GM18507 (cell line): ENCODE data around the gene GPR55.

Experiments
- DNase-seq: peaks from one replicate; pipeline ENCODE4 v3.0.0; 2011; ENCODE audit warnings: low read depth; ENCODE audit not compliant: insufficient read length; ENCODE audit errors: extremely low spot score
- FAIRE-seq: peaks from 2 replicates; lab custom pipeline; 2011; peaks lifted over from hg19 to GRCh38; lab: Jason Lieb, UNC

GPR55 gene

GRCh38 chr2:230952226-230952956 is 27.3 kb upstream of the GPR55 start:
- DNase-seq (no peak), FAIRE-seq (no peak)

GRCh38 chr2:230951396-230951795 is 26.4 kb upstream of the GPR55 start:
- FAIRE-seq (no peak), DNase-seq (no peak)

GRCh38 chr2:230950874-230951339 is 25.9 kb upstream of the GPR55 start:
- no peak for FAIRE-seq

GRCh38 chr2:230949966-230950873 is 25.2 kb upstream of the GPR55 start:
- FAIRE-seq = peak; percentile 98
- no peak for DNase-seq

More at GRCh38 chr2:230950874-230951339, 25.9 kb upstream of the GPR55 start:
- DNase-seq = no peak

- peak; percentile 90 for FAIRE-seq
- DNase-seq = no peak
These were observed 22.9 kb upstream of the GPR55 start for GRCh38 chr2:230947908-230948365.

- FAIRE-seq (no peak), DNase-seq (no peak)
These were observed 22.2 kb upstream of the GPR55 start for GRCh38 chr2:230947235-230947576.

- FAIRE-seq (peak; percentile 72), DNase-seq (no peak)
These were observed 21.6 kb upstream of the GPR55 start for GRCh38 chr2:230946429-230947234.

GRCh38 chr2:230944757-230945372 is 19.8 kb upstream of the GPR55 start:
- DNase-seq (no peak), FAIRE-seq (no peak)

GRCh38 chr2:230944123-230944653 is 19.1 kb upstream of the GPR55 start:
- DNase-seq (no peak), FAIRE-seq (no peak)

- FAIRE-seq (peak; percentile 100), DNase-seq (no peak)
These were observed 18.2 kb upstream of the GPR55 start for GRCh38 chr2:230942920-230943896.

GRCh38 chr2:230942371-230942770 is 17.3 kb upstream of the GPR55 start:
- DNase-seq = no peak
- peak; percentile 21 for FAIRE-seq

GRCh38 chr2:230941202-230942180 is 16.4 kb upstream of the GPR55 start:
- DNase-seq (no peak), FAIRE-seq (no peak)

- no peak for FAIRE-seq
- DNase-seq = no peak
These were observed 15.4 kb upstream of the GPR55 start for GRCh38 chr2:230940471-230940815.

GRCh38 chr2:230939691-230940470 is 14.8 kb upstream of the GPR55 start:
- FAIRE-seq (no peak), DNase-seq (no peak)

GRCh38 chr2:230939066-230939591 is 14.1 kb upstream of the GPR55 start:
- no peak for DNase-seq
- no peak for FAIRE-seq

GRCh38 chr2:230938516-230939065 is 13.5 kb upstream of the GPR55 start:
- DNase-seq (no peak), FAIRE-seq (no peak)
